DND-41 (cell line): ENCODE results near the gene C14orf119.

Experiments
- ATAC-seq: fragments of 200-7000 bp; cut with Tn5 transposase; 3 replicates; pipeline ENCODE4 v1.9.1; 2021; ENCODE audit warnings: low read depth; ENCODE audit not compliant: insufficient read depth
- DNase-seq: peaks from one replicate; pipeline ENCODE4 v3.0.0-alpha.2; 2020
- H2AFZ ChIP-seq: 2 replicates; pipeline ENCODE4 v1.6.0; 2012; ENCODE audit warnings: low read depth, low read length
- H3K27ac ChIP-seq: 2 replicates; pipeline ENCODE4 v1.5.1; 2012; ENCODE audit warnings: low read length, inconsistent platforms
- H3K27me3 ChIP-seq: fragments of 200-600 bp; sonication (generic); 2 replicates; pipeline ENCODE4 v1.6.0; 2012; ENCODE audit warnings: low read length, mild to moderate bottlenecking, inconsistent platforms; ENCODE audit not compliant: insufficient read depth, poor library complexity
- H3K36me3 ChIP-seq: 2 replicates; pipeline ENCODE4 v1.5.1; 2012; ENCODE audit warnings: low read length, inconsistent platforms; ENCODE audit not compliant: insufficient read depth
- H3K4me1 ChIP-seq: 2 replicates; pipeline ENCODE4 v1.5.1; 2012; ENCODE audit warnings: mild to moderate bottlenecking, low read length; ENCODE audit not compliant: insufficient read depth
- H3K4me2 ChIP-seq: 2 replicates; pipeline ENCODE4 v1.6.0; 2012; ENCODE audit warnings: mild to moderate bottlenecking, moderate library complexity, low read length, inconsistent platforms; ENCODE audit not compliant: insufficient read depth
- H3K4me3 ChIP-seq, 2 experiments: fragments of 200-600 bp in 1 of 2; shearing (Covaris generic) in 1 of 2; 2 replicates each; pipeline ENCODE4 v1.5.1; 2012 to 2016; ENCODE audit warnings: inconsistent platforms in 2 of 2, low read length in 2 of 2, mild to moderate bottlenecking in 2 of 2, low read depth in 1 of 2, moderate library complexity in 1 of 2
- H3K79me2 ChIP-seq: 2 replicates; pipeline ENCODE4 v1.6.0; 2012; ENCODE audit warnings: low read length, inconsistent platforms; ENCODE audit not compliant: insufficient read depth
- H3K9ac ChIP-seq: 2 replicates; pipeline ENCODE4 v1.6.0; 2012; ENCODE audit warnings: low read depth, mild to moderate bottlenecking, inconsistent platforms, low read length, moderate library complexity
- H3K9me3 ChIP-seq: 2 replicates; pipeline ENCODE4 v1.5.1; 2012; ENCODE audit warnings: low read length, moderate library complexity, mild to moderate bottlenecking, inconsistent platforms; ENCODE audit not compliant: insufficient read depth, severe bottlenecking
- H4K20me1 ChIP-seq: 2 replicates; pipeline ENCODE4 v1.6.0; 2012; ENCODE audit warnings: low read length; ENCODE audit not compliant: insufficient read depth
- CTCF ChIP-seq: IDR thresholded peaks from 2 replicates; pipeline ENCODE4 v1.5.1; 2012; ENCODE audit warnings: borderline replicate concordance, low read length, moderate library complexity, mild to moderate bottlenecking; ENCODE audit not compliant: poor library complexity, severe bottlenecking; ENCODE audit errors: extremely low read depth
- EZH2 ChIP-seq: IDR thresholded peaks from 3 replicates; pipeline ENCODE4 v1.6.1; 2012; ENCODE audit warnings: borderline replicate concordance, low read depth, mild to moderate bottlenecking, moderate library complexity, low read length, inconsistent platforms; ENCODE audit not compliant: severe bottlenecking

C14orf119 gene

GRCh38 chr14:23076785-23077408 is 18.4 kb upstream of the C14orf119 start:
- Histone ChIP-seq H3K9me3 (no peaks in the 10 kb centered on the region), H3K27ac (no peak overlapping the region), H3K79me2 (peaks cover 5% of the 10 kb centered on the region), H3K9ac (no peak overlapping the region), H2AFZ (no peak overlapping the region), H3K27me3 (no peaks in the 10 kb centered on the region), H4K20me1 (peaks cover 7% of the 10 kb centered on the region; the same call in 1 of the 2 replicates), H3K4me3 (no peak overlapping the region), H3K4me2 (no peak overlapping the region), H3K4me1 (peaks cover 10% of the 10 kb centered on the region), H3K36me3 (peaks cover 86% of the 10 kb centered on the region)
- peak; percentile 37 for DNase-seq
- peak; percentile 72 for TF ChIP-seq CTCF
- TF ChIP-seq EZH2 = no peak
- ATAC-seq = peak; percentile 80

- no peak for DNase-seq
- ATAC-seq = no peak
- Histone ChIP-seq H2AFZ (no peak overlapping the region), H3K27ac (no peak overlapping the region), H4K20me1 (peaks cover 7% of the 10 kb centered on the region; the same call in 1 of the 2 replicates), H3K79me2 (peaks cover 7% of the 10 kb centered on the region; the same call in 1 of the 2 replicates), H3K9me3 (no peaks in the 10 kb centered on the region), H3K4me3 (no peak overlapping the region), H3K27me3 (no peaks in the 10 kb centered on the region), H3K9ac (no peak overlapping the region), H3K4me2 (no peak overlapping the region), H3K4me1 (no peaks in the 10 kb centered on the region), H3K36me3 (peaks cover 87% of the 10 kb centered on the region)
- no peak for TF ChIP-seq EZH2
- no peak for TF ChIP-seq CTCF
These were observed 17.3 kb upstream of the C14orf119 start for GRCh38 chr14:23077962-23078361.

GRCh38 chr14:23078692-23079116 is 16.6 kb upstream of the C14orf119 start:
- no peak overlapping the region for H2AFZ ChIP-seq
- no peaks in the 10 kb centered on the region for H3K27me3 ChIP-seq
- H3K79me2 ChIP-seq = peaks cover 9% of the 10 kb centered on the region; the same call in 1 of the 2 replicates
- H3K4me1 ChIP-seq = no peaks in the 10 kb centered on the region
- H3K9ac ChIP-seq = no peak overlapping the region
- no peak overlapping the region for H3K4me2 ChIP-seq
- no peaks in the 10 kb centered on the region for H3K9me3 ChIP-seq
- peaks cover 92% of the 10 kb centered on the region for H3K36me3 ChIP-seq
- TF ChIP-seq CTCF (no peak), EZH2 (no peak)
- peaks cover 7% of the 10 kb centered on the region; the same call in 1 of the 2 replicates for H4K20me1 ChIP-seq
- no peak for ATAC-seq
- DNase-seq = no peak
- no peak overlapping the region for H3K27ac ChIP-seq
- H3K4me3 ChIP-seq = no peak overlapping the region
